Progenitor cell of endocrine pancreas (in vitro differentiated cells): ENCODE results near the gene PCK2. TPM values are rescaled to one million over a fixed set of nuclear protein-coding genes. Genes with fewer than 3 reads are reported as not detected.

Experiments used
- DNase-seq: peaks from one replicate; pipeline ENCODE4 v3.0.0; 2021; ENCODE audit warnings: low spot score; ENCODE audit not compliant: unreplicated experiment
- H3K27ac Mint-ChIP-seq: 2 replicates; pipeline ENCODE4 v1.8.0; 2021; ENCODE audit warnings: mild to moderate bottlenecking, moderate library complexity, mixed read lengths
- H3K27me3 Mint-ChIP-seq: 2 replicates; pipeline ENCODE4 v1.8.0; 2021; ENCODE audit warnings: mixed read lengths
- H3K36me3 Mint-ChIP-seq: 2 replicates; pipeline ENCODE4 v1.8.0; 2022; ENCODE audit warnings: mixed read lengths; ENCODE audit not compliant: insufficient read depth
- H3K4me1 Mint-ChIP-seq: 2 replicates; pipeline ENCODE4 v1.8.0; 2021; ENCODE audit warnings: low read depth, mixed read lengths
- H3K4me3 Mint-ChIP-seq: 2 replicates; pipeline ENCODE4 v1.8.0; 2021; ENCODE audit warnings: low read depth, mild to moderate bottlenecking, moderate library complexity, mixed read lengths
- H3K9me3 Mint-ChIP-seq: 2 replicates; pipeline ENCODE4 v1.8.0; 2021; ENCODE audit warnings: low read depth, mixed read lengths
- total RNA-seq: library from RNA; stranded (reverse); gene quantifications from 2 replicates; pipeline ENCODE4 v1.2.1, GENCODE V29; 2021
- TF ChIP-seq, protein P1 (sequence below): fragments of 200-600 bp; sonication (generic); IDR thresholded peaks from one replicate; pipeline ENCODE4 v1.5.0; 2021; ENCODE audit warnings: antibody characterized with exemption, mild to moderate bottlenecking; ENCODE audit not compliant: unreplicated experiment

Gene PCK2
- total RNA-seq, 1 donor from 2014 or later, result 29.7 TPM

DNA sequence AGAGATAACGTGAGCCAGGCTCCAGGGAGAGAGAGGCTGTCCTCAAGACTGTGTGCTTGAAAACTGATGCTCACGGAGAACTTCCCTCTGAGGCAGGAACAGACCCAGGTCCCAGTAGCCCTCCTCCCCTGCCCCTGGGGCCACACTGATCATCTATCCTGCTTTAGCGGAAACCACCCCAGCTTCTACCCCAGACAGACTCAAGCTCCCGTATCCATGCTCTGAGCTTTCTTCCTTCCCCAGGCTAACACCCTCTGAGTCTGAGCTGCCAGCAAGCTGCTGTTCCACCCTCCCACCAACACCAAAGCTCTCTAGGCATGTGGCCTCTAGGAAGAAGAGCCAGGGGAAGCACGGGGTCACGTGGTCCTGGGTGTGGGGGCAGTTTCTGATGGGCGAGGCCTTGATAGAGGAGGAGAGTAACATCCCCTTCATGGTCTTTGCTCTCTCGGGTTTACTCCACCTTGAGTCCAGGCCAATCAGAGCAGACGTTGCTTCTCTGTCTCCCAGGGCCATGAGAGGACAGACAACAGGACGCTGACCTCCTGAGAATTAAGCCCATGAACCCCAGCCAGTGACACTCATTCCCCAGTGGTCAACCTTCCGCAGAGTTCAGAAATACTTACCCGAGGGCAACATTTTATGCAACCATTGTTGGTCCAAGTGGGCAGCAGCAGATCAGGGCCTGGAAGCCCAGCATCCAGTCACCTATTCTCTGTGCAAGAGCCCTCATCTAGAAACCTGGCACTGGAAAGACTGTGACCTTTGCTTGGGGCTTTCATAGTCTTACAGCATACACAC is 1.4 kb downstream of the PCK2 start:
- H3K27me3 Mint-ChIP-seq, result no peaks in the 10 kb centered on the region
- H3K4me3 Mint-ChIP-seq, result peak overlapping the region; percentile 96
- H3K9me3 Mint-ChIP-seq, result no peaks in the 10 kb centered on the region
- H3K36me3 Mint-ChIP-seq, result peaks cover 3% of the 10 kb centered on the region
- peak overlapping the region; percentile 96 for H3K27ac Mint-ChIP-seq
- H3K4me1 Mint-ChIP-seq, result peaks cover 14% of the 10 kb centered on the region
- TF ChIP-seq, protein P1, sequence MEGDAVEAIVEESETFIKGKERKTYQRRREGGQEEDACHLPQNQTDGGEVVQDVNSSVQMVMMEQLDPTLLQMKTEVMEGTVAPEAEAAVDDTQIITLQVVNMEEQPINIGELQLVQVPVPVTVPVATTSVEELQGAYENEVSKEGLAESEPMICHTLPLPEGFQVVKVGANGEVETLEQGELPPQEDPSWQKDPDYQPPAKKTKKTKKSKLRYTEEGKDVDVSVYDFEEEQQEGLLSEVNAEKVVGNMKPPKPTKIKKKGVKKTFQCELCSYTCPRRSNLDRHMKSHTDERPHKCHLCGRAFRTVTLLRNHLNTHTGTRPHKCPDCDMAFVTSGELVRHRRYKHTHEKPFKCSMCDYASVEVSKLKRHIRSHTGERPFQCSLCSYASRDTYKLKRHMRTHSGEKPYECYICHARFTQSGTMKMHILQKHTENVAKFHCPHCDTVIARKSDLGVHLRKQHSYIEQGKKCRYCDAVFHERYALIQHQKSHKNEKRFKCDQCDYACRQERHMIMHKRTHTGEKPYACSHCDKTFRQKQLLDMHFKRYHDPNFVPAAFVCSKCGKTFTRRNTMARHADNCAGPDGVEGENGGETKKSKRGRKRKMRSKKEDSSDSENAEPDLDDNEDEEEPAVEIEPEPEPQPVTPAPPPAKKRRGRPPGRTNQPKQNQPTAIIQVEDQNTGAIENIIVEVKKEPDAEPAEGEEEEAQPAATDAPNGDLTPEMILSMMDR, result no peak
- no peak for DNase-seq

- H3K36me3 Mint-ChIP-seq, result peaks cover 4% of the 10 kb centered on the region
- no peaks in the 10 kb centered on the region for H3K9me3 Mint-ChIP-seq
- no peak for DNase-seq
- H3K4me3 Mint-ChIP-seq, result peak overlapping the region; percentile 12
- TF ChIP-seq, protein P1, result no peak
- H3K27ac Mint-ChIP-seq, result no peak overlapping the region
- no peaks in the 10 kb centered on the region for H3K27me3 Mint-ChIP-seq
- peaks cover 14% of the 10 kb centered on the region for H3K4me1 Mint-ChIP-seq
Observed at GRCh38 chr14:24096545-24097181, 2.6 kb downstream of the PCK2 start.

DNA sequence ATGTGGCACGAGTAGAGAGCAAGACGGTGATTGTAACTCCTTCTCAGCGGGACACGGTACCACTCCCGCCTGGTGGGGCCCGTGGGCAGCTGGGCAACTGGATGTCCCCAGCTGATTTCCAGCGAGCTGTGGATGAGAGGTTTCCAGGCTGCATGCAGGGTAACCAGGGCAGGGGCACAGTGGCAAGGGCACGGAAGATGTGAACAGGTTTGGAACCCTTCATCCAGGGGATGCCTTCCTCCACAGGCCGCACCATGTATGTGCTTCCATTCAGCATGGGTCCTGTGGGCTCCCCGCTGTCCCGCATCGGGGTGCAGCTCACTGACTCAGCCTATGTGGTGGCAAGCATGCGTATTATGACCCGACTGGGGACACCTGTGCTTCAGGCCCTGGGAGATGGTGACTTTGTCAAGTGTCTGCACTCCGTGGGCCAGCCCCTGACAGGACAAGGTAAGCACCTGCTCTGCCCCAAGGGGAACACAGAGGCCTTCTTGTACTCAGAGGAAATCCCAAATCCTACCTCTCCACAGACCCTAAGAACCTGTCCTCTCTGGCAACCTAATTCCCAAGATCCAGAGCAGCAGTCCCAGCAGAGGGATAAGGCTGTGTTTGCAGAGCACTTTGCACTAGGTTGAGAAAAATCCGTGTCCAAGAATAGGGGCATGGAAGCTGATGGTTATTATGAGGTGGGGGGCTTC is 4.3 kb downstream of the PCK2 start:
- TF ChIP-seq, protein P1, result no peak
- DNase-seq, result no peak
- peaks cover 8% of the 10 kb centered on the region for H3K36me3 Mint-ChIP-seq
- no peaks in the 10 kb centered on the region for H3K9me3 Mint-ChIP-seq
- H3K27me3 Mint-ChIP-seq, result no peaks in the 10 kb centered on the region
- no peak overlapping the region for H3K27ac Mint-ChIP-seq
- H3K4me3 Mint-ChIP-seq, result no peak overlapping the region
- H3K4me1 Mint-ChIP-seq, result peaks cover 14% of the 10 kb centered on the region

DNA sequence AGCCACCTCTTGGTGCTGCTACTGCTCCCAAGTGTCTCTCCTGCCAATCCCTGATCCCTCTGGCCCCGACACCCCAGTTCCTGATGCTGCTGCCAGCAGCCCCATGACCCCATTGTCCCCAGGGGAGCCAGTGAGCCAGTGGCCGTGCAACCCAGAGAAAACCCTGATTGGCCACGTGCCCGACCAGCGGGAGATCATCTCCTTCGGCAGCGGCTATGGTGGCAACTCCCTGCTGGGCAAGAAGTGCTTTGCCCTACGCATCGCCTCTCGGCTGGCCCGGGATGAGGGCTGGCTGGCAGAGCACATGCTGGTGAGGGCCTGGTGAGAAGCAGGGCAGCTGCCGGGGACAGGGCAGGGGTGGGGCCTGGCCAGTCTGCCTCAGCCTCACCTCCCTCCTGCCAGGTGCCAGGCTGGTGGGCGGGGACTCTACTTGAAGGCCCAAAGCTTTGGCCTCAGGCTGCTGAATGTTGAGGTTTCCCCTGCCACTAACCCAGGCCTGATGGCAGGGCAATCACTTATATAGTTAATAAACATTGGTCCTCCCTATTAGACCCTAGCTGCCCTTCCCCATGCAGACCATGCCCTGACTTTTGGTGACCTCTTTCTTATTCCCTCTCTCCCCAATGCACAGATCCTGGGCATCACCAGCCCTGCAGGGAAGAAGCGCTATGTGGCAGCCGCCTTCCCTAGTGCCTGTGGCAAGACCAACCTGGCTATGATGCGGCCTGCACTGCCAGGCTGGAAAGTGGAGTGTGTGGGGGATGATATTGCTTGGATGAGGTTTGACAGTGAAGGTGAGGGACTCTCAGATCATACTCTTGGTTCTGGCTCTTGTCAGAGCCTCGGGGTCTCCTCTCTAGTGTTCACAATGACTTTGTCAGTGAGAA is 5.1 kb downstream of the PCK2 start:
- no peak for DNase-seq
- TF ChIP-seq, protein P1, result no peak
- no peaks in the 10 kb centered on the region for H3K27me3 Mint-ChIP-seq

More for the DNA sequence above, 5.1 kb downstream of the PCK2 start:
- no peak overlapping the region for H3K4me3 Mint-ChIP-seq
- no peaks in the 10 kb centered on the region for H3K9me3 Mint-ChIP-seq
- H3K27ac Mint-ChIP-seq, result no peak overlapping the region
- H3K36me3 Mint-ChIP-seq, result peaks cover 14% of the 10 kb centered on the region
- H3K4me1 Mint-ChIP-seq, result peaks cover 11% of the 10 kb centered on the region
